Loucy (cell line): ENCODE measurements around the gene CAMK1D.
A peak's percentile ranks its signal among the peaks of the same experiment; 100 is the strongest.

Experiments
- EZH2phosphoT487 ChIP-seq: fragments of 200-600 bp; IDR thresholded peaks from 2 replicates; pipeline ENCODE4 v1.6.1; 2018; ENCODE audit warnings: antibody characterized with exemption, mild to moderate bottlenecking, moderate library complexity, borderline replicate concordance
- TF ChIP-seq, protein P1 (sequence below): fragments of 200-600 bp; sonication (generic); conservative IDR thresholded peaks from 2 replicates; pipeline ENCODE4 v1.5.1; 2014; ENCODE audit warnings: mild to moderate bottlenecking, antibody characterized with exemption, low read length

DNA sequence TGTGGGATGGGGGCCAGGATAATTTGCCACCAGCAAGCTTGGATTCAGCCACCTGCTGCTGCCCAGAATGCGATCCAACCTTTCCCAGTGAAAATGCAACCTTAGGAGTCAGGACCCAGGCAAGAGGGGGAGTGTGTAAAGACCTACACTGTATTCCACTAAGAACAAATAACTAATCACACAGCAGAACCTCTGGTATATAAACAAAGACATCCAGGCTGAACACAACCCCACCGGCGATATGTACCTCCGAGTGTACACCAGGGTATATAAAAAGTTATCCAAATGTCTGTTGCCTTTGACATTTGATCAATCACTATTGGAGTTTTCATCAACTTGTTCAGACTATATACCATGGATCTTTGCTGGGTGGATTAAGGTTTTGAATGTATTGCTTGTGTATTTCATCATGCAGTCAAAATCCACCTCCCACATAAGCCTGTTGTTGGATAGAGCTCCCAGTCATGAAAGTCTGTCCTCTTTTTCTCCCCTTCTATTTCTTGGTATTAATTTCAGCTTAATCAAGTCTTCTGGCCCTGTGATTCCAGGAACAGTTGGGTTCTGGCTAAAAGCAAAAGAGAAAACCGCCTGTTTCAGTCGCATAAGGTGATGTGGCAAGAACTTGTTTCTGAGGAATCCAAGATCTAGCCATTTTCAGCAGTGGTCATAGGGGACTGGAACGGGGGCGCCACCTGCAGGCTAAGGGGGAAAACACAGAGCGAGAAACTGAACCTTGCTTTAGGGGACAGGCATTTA lies 361.4 kb downstream of the CAMK1D start:
- TF ChIP-seq, protein P1, sequence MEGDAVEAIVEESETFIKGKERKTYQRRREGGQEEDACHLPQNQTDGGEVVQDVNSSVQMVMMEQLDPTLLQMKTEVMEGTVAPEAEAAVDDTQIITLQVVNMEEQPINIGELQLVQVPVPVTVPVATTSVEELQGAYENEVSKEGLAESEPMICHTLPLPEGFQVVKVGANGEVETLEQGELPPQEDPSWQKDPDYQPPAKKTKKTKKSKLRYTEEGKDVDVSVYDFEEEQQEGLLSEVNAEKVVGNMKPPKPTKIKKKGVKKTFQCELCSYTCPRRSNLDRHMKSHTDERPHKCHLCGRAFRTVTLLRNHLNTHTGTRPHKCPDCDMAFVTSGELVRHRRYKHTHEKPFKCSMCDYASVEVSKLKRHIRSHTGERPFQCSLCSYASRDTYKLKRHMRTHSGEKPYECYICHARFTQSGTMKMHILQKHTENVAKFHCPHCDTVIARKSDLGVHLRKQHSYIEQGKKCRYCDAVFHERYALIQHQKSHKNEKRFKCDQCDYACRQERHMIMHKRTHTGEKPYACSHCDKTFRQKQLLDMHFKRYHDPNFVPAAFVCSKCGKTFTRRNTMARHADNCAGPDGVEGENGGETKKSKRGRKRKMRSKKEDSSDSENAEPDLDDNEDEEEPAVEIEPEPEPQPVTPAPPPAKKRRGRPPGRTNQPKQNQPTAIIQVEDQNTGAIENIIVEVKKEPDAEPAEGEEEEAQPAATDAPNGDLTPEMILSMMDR: peak; percentile 97
- no peak for TF ChIP-seq EZH2phosphoT487
